Esophagus squamous epithelium (tissue), 4 donors: ENCODE results near the gene PSMC6.

Experiments used
- POLR2A ChIP-seq, 4 donors: fragments of 450-650 bp; IDR thresholded peaks; one replicate each; pipeline ENCODE4 v1.6.1; 2017; ENCODE audit warnings: antibody characterized with exemption in 4 of 4, mild to moderate bottlenecking in 4 of 4, moderate library complexity in 3 of 4
- TF ChIP-seq, protein P1 (sequence below), 6 experiments: fragments of 450-650 bp in 4 of 6; fragments of 200-600 bp in 2 of 6; sonication (generic) in 2 of 6; IDR thresholded peaks; one replicate each; pipeline ENCODE4 v1.5.1; 2016 to 2019; ENCODE audit warnings: antibody characterized with exemption in 6 of 6, mild to moderate bottlenecking in 4 of 6, moderate library complexity in 4 of 6

GRCh38 chr14:52686176-52686575 lies 20.8 kb upstream of the PSMC6 start:
- TF ChIP-seq, protein P1, sequence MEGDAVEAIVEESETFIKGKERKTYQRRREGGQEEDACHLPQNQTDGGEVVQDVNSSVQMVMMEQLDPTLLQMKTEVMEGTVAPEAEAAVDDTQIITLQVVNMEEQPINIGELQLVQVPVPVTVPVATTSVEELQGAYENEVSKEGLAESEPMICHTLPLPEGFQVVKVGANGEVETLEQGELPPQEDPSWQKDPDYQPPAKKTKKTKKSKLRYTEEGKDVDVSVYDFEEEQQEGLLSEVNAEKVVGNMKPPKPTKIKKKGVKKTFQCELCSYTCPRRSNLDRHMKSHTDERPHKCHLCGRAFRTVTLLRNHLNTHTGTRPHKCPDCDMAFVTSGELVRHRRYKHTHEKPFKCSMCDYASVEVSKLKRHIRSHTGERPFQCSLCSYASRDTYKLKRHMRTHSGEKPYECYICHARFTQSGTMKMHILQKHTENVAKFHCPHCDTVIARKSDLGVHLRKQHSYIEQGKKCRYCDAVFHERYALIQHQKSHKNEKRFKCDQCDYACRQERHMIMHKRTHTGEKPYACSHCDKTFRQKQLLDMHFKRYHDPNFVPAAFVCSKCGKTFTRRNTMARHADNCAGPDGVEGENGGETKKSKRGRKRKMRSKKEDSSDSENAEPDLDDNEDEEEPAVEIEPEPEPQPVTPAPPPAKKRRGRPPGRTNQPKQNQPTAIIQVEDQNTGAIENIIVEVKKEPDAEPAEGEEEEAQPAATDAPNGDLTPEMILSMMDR (IDR thresholded peaks at IDR 0.05): no peak
- no peak for TF ChIP-seq POLR2A (IDR thresholded peaks at IDR 0.05)
